UCSD-AML1 (cell line): ENCODE data around the gene DPEP3.
"Not testable (repeated sequence)": the region's sequence is repeated elsewhere in the genome, so short reads cannot be mapped to it uniquely, and the experiment has no call there.

Source experiments
- DNase-seq: peaks from one replicate; lab custom pipeline; 2025; ENCODE audit not compliant: unreplicated experiment; lab: John Stamatoyannopoulos, UW

The DPEP3 gene

GRCh38 chr16:67994040-67994408 is 13.7 kb upstream of the DPEP3 start:
- peak; percentile 76 for DNase-seq

- DNase-seq: peak; percentile 87
Observed at GRCh38 chr16:67993207-67994039, 13.1 kb upstream of the DPEP3 start.

GRCh38 chr16:67992661-67993206 is 12.4 kb upstream of the DPEP3 start:
- DNase-seq: no peak

- DNase-seq: no peak
Observed at GRCh38 chr16:67990018-67990386, 9.7 kb upstream of the DPEP3 start.

GRCh38 chr16:67989322-67990017 is 9.2 kb upstream of the DPEP3 start:
- DNase-seq: no peak

- no peak for DNase-seq
Observed at GRCh38 chr16:67988675-67989074, 8.4 kb upstream of the DPEP3 start.

GRCh38 chr16:67987460-67988160 is 7.3 kb upstream of the DPEP3 start:
- DNase-seq: no peak

GRCh38 chr16:67986949-67987348 is 6.7 kb upstream of the DPEP3 start:
- no peak for DNase-seq

GRCh38 chr16:67982011-67982696 is 1.9 kb upstream of the DPEP3 start:
- no peak for DNase-seq

- DNase-seq: no peak
Observed at GRCh38 chr16:67977469-67978227, 2.7 kb downstream of the DPEP3 start.

GRCh38 chr16:67977005-67977404 is 3.3 kb downstream of the DPEP3 start:
- no peak for DNase-seq

GRCh38 chr16:67976205-67976604 is 4.1 kb downstream of the DPEP3 start:
- no peak for DNase-seq

- DNase-seq: no peak
Observed at GRCh38 chr16:67975321-67976105, 4.8 kb downstream of the DPEP3 start.

GRCh38 chr16:67972285-67972684 is 8.0 kb downstream of the DPEP3 start:
- not testable (repeated sequence) for DNase-seq

GRCh38 chr16:67971111-67971510 is 9.2 kb downstream of the DPEP3 start:
- no peak for DNase-seq

- DNase-seq: no peak
Observed at GRCh38 chr16:67969254-67970039, 10.9 kb downstream of the DPEP3 start.

- DNase-seq: peak; percentile 42
Observed at GRCh38 chr16:67968400-67969253, 11.7 kb downstream of the DPEP3 start, which contains the start of gene SLC12A4. TSS of gene SLC12A4 (minus strand) at chr16:67968637. CDS start at chr16:67968553, 84 bp downstream.

- DNase-seq: no peak
Observed at GRCh38 chr16:67967958-67968399, 12.3 kb downstream of the DPEP3 start.
